T1000 (cell line): ENCODE data around the gene MRNIP.

Experiments used
- DNase-seq: peaks from one replicate; lab custom pipeline; 2025; ENCODE audit warnings: mixed read lengths; lab: John Stamatoyannopoulos, UW

Gene MRNIP, protein sequence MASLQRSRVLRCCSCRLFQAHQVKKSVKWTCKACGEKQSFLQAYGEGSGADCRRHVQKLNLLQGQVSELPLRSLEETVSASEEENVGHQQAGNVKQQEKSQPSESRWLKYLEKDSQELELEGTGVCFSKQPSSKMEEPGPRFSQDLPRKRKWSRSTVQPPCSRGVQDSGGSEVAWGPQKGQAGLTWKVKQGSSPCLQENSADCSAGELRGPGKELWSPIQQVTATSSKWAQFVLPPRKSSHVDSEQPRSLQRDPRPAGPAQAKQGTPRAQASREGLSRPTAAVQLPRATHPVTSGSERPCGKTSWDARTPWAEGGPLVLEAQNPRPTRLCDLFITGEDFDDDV

GRCh38 chr5:179858586-179859427 lies at the start of gene MRNIP:
Gene MRNIP, minus strand, starts transcription at chr5:179858817. Its CDS starts 21 bp downstream, at chr5:179858796.
- peak; percentile 86 for DNase-seq

- DNase-seq: no peak
Measured at GRCh38 chr5:179907556-179908324, 49.1 kb upstream of the MRNIP start, which contains the start of gene TBC1D9B. Gene TBC1D9B, minus strand, starts transcription at chr5:179907897. Its CDS starts 76 bp downstream, at chr5:179907821.

GRCh38 chr5:179906795-179907555 lies 48.4 kb upstream of the MRNIP start:
- DNase-seq: no peak

GRCh38 chr5:179906294-179906794 lies 47.7 kb upstream of the MRNIP start:
- no peak for DNase-seq

DNA sequence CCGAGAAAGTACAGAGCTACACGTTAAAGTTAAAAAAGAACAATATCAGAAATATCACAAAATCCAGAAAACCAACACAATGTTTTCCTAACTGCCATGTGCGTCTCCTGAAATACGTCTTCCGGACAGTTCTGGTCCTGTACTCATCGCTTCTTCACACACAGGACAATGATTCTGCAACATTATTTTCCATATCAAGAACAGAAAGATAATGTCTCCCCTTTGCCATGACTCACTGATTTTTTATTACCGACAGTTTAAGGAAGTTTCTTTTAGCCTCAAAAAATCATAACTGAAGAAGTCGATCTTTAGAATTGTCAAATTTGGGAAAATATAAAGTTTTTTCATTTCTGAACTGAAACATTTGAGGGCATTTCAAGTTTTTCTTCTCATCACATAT lies 46.5 kb upstream of the MRNIP start:
- DNase-seq: no peak

- no peak for DNase-seq
Measured at GRCh38 chr5:179904463-179905160, 46.0 kb upstream of the MRNIP start.

DNA sequence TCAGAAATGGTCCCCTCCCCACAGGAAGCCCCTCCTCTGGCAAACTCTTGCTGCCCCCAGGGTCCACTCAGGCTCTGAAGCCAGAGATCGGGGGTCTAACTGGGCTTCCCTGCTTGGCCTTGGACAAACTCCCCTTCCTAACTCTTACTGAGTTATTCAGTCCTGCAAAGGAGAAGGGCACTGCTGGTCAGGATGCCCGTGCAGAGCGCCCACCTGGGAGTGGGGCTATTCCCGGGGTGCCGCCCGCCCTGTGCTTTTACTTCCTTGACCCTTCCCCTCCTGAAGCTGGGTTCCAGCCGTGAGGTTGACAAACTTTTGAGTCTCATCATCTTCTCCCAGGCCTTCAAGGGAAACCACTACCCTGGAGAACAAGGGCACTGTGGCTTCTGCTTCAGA lies 44.1 kb upstream of the MRNIP start:
- DNase-seq: no peak

DNA sequence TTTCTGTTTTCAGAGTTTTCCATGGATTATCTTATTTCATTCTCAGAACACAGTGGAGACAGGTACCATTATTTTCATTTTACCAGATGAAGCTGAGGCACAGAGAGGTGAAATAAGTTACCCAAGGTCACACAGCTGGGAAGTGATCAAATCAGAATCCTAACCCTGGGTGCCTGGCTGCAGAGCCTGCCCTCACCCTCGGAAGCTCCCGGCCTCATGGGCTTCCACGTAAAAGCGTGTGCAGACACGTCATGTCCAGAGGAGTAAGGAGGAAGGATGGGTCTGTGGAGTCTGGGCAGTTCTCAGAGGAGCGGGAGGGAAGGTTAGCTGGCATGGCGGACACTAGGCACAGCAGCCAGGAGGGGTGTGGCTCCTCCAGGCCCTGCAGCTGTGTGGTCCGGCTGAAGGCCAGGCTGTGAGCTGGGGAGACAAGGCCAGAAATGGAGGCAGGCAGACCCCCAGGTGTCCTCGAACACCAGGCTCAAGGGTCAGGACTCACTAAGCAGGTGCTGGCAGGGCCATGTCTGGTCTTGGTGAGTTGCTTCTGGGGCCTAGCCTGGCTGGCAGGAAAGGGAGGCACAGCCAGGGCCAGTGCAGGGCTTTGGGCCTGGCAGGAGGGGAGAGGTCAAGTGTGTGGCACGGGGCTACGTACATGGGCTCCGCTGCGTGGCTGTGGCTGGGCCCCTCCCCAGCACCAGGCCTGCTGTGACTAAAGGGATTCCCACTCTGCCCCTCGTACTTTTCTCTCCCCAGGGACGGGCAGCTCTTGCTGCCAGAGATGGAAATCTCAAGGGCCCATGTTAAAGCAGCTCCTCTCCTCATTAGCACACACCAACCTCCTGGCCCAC lies 43.5 kb upstream of the MRNIP start:
- DNase-seq: no peak

DNA sequence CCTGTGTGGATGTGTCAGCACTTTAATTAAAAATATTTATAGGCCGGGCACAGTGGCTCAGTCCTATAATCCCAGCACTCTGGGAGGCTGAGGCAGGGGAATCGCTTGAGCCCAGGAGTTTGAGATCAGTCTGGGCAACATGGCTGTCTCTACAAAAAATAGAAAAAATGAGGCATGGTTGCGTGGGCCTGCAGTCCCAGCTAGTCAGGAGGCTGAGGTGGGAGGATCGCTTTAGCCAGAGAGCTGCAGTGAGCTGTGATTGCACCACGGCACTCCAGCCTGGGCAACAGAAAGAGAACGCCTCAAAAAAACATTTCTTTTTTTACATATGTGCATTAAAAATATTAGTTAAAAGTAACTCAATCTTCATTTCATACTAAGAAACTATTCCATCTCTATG lies 42.8 kb upstream of the MRNIP start:
- DNase-seq: no peak

GRCh38 chr5:179900711-179901110 lies 42.1 kb upstream of the MRNIP start:
- no peak for DNase-seq

- no peak for DNase-seq
Measured at GRCh38 chr5:179900206-179900605, 41.6 kb upstream of the MRNIP start.

DNA sequence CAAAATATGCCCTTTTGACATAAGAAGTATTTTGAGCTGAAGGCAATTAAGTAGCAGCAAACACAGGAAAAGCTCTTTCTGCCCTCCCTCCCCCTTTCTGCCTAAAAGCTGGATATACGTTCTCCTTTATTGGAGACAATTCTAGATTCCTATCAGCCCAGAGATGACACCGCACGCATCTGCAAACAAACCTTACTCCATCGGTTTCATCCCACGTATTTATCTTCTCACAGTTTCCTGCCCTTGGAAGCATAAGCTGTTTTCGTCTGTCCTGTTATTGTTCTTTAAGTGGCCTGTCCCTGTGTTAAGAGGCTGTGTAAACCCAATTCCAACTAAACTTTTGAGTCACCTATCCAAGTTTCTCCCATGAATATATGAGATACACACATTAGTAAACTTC lies 37.2 kb upstream of the MRNIP start:
- no peak for DNase-seq

DNA sequence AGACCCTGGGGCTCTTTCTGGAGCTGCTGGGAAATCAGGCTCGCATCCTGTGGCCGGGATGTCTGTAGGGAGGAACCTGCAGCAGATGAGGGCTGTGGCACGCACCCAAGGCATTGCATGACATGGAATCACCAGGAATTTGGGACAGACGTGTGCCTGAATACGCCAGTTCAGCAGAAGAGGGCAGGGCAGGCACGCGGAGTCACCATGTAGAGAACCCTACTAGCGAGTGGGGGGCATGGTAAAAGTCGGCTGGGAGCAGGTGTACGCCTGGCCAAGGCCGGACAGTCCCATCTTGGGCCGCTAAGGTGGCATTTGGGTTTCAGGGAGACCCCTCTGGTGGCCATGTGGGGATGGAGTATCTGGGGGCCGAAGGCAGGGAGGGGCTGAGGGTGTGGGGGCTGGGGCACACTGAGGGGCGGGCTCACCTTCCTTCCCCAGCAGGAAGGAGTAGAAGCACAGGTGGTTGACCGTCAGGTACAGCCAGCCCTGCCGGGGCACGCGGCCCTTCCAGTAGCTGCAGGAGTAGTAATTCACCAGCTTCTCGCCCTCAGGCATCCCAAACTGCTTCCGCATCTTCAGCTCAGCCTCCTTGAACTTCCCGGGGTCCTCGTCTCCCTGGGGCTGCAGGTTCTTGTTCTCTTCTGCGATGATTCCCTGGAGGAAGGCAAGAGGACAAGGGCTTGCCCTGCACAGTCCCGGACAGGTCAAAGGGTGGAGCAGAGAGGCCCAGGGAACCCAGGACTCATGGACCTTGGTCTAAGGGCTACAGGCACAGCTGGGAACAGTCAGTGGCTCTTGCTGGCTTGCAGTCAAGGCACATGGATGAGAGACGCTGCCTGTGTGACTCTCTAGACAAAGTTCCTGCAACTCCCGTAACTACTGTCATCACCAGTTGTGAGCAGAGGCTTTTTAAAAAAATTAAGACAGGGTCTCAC lies 35.6 kb upstream of the MRNIP start:
- no peak for DNase-seq

- no peak for DNase-seq
Measured at GRCh38 chr5:179893076-179893957, 34.7 kb upstream of the MRNIP start.

- DNase-seq: no peak
Measured at GRCh38 chr5:179892255-179892654, 33.6 kb upstream of the MRNIP start.

DNA sequence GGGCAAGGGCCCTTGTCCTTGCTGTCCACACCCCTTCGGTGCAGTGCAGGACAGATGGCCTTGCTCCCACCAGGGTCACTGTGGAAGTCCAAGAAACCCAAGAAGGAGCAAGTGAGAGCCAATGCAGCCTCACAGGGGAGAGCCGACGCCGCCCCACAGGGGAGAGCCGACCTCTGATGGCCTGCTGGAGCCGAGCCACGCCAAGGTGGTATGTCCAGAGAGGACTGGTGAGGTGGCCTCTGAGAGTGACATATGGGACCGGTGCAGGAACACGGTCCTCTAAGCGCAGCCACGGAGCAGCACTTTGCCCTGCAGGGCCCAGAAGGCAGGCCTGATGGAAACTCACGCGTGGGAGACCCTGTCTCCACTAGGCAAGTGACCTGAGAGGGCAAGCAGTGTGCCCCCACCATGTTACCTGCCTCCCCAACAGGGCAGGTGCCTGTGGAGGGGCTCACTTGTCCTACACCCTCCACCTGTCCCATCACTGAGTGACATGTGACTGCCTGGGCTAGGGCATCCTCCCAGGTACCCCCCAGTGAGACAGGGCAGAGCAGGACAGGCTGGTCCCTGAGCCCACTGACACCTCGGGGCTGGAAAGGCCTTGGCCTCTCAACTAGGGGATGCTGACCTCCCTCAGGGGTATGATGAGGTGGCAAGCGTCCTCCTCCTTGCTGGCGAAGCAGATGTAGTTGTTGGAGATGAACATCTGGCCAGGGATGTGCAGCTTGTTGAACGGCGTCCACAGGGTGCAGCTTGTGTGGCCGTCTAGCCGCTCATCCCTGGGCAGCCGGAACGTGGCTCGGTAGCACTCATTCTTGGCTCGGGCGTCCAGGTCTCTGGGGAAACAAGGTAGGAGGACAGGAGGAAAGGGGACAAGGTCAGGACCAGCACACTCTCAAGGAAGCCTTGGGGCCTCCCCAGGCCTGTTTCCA lies 32.4 kb upstream of the MRNIP start:
- DNase-seq: no peak

GRCh38 chr5:179889885-179890284 lies 31.3 kb upstream of the MRNIP start:
- DNase-seq: no peak
